ENCODE results near the gene DAP. TPM values are rescaled to one million over a fixed set of nuclear protein-coding genes. Genes with fewer than 3 reads are reported as not detected.

Gene DAP, protein sequence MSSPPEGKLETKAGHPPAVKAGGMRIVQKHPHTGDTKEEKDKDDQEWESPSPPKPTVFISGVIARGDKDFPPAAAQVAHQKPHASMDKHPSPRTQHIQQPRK
- total RNA-seq (10 to 100 TPM; 36.6 to 84.9 TPM), polyA plus RNA-seq (100 to 1,000 TPM; 117 to 122 TPM)

DNA sequence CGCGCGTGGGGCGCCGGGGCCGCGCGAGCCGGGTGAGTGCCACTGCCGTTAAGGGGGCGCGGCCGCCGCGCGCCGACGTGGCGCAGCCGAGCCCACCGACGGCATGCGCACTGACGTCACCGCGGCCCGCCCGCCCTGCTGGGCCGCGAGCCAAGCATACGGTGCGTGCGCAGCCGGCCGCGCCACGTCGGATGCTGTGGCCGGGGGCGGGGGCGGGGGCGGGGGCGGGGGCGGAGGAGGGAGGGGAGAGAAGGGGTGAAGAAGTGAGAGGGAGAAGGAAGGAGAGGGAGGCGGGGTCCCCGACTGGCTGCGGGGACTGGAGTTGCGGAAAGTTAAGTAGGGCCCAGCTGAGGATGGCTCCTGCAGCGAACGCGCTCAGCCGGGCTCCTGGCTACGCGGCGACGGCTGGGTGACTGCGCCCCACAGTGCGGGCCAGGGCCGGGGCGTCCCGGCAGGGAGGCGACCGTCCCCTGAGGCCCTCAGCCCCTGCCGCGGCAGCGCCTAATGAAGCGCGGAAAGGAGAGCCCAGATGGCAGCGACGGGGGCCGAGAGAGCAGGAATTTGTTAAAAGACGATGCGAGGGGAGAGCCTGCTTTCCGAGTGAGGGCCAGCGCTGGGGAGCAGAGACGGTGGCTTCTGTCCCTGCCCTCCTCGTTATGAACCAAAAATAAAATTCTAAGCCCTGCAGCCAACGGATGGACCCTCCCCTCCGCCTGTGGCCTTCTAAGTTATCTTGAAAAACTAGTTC lies at the start of gene DAP:
TSS of gene DAP (minus strand) at position 50 of the 748 bp plus-strand sequence. CDS start 166 bp downstream, outside the sequence.
- peak within 1 kb of the TSS; percentile 63 to 97 for H3K9ac ChIP-seq (ENCODE audit: low read depth in 1 of 2, low read length in 2 of 2)
- 5% methylated on average over 77 of the region's 79 CpGs for WGBS
- H3K9me3 ChIP-seq (ENCODE audit: control insufficient read depth in 4 of 4, low read length in 3 of 4) = no peaks in the 10 kb centered on the region
- H3K27ac ChIP-seq (ENCODE audit: low read depth in 1 of 2, low read length in 2 of 2) = peak within 1 kb of the TSS; percentile 87 to 94
- peaks cover 12 to 34% (median 22%) of the 10 kb centered on the region in 4 donors for H3K4me1 ChIP-seq (ENCODE audit: control insufficient read depth in 4 of 4, insufficient read depth in 4 of 4, low read length in 3 of 4)
- no peaks in the 10 kb centered on the region for H3K27me3 ChIP-seq (ENCODE audit: control insufficient read depth in 4 of 4, insufficient read depth in 4 of 4, low read length in 3 of 4)
- DNase-seq (ENCODE audit: low spot score) = peak; percentile 94
- H3K36me3 ChIP-seq (ENCODE audit: control insufficient read depth in 4 of 4, insufficient read depth in 3 of 4, low read depth in 1 of 4, low read length in 3 of 4) = no peaks in the 10 kb centered on the region
- peak; percentile 0 for TF ChIP-seq YY1 (IDR thresholded peaks at IDR 0.05)
- TF ChIP-seq, protein P1, sequence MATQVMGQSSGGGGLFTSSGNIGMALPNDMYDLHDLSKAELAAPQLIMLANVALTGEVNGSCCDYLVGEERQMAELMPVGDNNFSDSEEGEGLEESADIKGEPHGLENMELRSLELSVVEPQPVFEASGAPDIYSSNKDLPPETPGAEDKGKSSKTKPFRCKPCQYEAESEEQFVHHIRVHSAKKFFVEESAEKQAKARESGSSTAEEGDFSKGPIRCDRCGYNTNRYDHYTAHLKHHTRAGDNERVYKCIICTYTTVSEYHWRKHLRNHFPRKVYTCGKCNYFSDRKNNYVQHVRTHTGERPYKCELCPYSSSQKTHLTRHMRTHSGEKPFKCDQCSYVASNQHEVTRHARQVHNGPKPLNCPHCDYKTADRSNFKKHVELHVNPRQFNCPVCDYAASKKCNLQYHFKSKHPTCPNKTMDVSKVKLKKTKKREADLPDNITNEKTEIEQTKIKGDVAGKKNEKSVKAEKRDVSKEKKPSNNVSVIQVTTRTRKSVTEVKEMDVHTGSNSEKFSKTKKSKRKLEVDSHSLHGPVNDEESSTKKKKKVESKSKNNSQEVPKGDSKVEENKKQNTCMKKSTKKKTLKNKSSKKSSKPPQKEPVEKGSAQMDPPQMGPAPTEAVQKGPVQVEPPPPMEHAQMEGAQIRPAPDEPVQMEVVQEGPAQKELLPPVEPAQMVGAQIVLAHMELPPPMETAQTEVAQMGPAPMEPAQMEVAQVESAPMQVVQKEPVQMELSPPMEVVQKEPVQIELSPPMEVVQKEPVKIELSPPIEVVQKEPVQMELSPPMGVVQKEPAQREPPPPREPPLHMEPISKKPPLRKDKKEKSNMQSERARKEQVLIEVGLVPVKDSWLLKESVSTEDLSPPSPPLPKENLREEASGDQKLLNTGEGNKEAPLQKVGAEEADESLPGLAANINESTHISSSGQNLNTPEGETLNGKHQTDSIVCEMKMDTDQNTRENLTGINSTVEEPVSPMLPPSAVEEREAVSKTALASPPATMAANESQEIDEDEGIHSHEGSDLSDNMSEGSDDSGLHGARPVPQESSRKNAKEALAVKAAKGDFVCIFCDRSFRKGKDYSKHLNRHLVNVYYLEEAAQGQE (IDR thresholded peaks at IDR 0.05) = no peak
- H3K4me3 ChIP-seq (ENCODE audit: low read depth in 1 of 3, low read length in 3 of 3) = peak within 1 kb of the TSS; percentile 84 to 92 (median 86)

DNA sequence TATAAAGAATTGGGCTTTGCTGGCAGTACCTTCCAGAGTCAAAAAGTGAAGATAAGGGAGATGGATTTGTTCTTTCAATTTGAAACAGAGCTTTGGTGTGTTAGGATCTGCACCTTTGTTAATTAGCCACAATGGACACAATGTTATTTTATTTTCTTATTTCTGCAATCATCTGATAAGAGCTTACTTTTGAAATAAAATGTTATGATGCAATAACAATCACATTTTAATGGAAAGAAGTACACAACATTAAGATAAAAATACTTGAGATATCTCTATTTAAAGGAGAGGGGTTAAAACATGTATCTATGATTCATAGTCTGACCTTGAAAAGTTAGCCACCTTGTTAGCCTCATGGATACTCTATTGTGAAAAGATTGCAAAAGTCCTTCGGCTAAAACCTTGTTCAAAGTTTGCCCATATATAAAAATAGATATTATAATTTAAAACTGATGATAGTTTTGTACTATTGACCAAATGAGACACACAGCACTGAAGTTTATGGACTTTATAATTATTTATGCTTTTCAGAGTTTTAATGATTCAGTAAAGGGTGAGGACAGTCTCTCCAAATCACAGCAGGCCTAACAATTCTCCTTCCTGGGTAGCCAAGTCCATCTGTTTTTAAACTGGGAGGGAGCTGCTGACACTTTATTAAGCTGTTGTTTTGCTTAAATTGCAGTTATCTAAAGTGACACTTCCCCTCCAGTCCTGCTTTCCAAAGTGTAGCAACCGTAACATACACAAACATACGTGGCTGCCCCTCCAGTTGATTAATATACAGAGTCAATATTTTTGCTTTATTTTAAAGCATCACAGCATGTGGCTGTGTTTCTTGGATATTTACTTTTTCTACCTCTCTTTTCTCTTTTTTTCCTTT lies 47.6 kb upstream of the DAP start:
- Histone ChIP-seq H3K9me3 (ENCODE audit: control insufficient read depth in 4 of 4, low read length in 3 of 4) (no peaks in the 10 kb centered on the region), H3K36me3 (ENCODE audit: control insufficient read depth in 4 of 4, insufficient read depth in 3 of 4, low read depth in 1 of 4, low read length in 3 of 4) (no peaks in the 10 kb centered on the region), H3K9ac (ENCODE audit: low read depth in 1 of 2, low read length in 2 of 2) (no peak overlapping the region), H3K4me3 (ENCODE audit: low read depth in 1 of 3, low read length in 3 of 3) (no peak overlapping the region), H3K27me3 (ENCODE audit: control insufficient read depth in 4 of 4, insufficient read depth in 4 of 4, low read length in 3 of 4) (no peaks in the 10 kb centered on the region), H3K4me1 (ENCODE audit: control insufficient read depth in 4 of 4, insufficient read depth in 4 of 4, low read length in 3 of 4) (no peaks in the 10 kb centered on the region), H3K27ac (ENCODE audit: low read depth in 1 of 2, low read length in 2 of 2) (no peak overlapping the region)
- 73% methylated on average over 3 of the region's 3 CpGs for WGBS
- no peak for DNase-seq (ENCODE audit: low spot score)
- TF ChIP-seq, protein P2, sequence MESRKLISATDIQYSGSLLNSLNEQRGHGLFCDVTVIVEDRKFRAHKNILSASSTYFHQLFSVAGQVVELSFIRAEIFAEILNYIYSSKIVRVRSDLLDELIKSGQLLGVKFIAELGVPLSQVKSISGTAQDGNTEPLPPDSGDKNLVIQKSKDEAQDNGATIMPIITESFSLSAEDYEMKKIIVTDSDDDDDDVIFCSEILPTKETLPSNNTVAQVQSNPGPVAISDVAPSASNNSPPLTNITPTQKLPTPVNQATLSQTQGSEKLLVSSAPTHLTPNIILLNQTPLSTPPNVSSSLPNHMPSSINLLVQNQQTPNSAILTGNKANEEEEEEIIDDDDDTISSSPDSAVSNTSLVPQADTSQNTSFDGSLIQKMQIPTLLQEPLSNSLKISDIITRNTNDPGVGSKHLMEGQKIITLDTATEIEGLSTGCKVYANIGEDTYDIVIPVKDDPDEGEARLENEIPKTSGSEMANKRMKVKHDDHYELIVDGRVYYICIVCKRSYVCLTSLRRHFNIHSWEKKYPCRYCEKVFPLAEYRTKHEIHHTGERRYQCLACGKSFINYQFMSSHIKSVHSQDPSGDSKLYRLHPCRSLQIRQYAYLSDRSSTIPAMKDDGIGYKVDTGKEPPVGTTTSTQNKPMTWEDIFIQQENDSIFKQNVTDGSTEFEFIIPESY (IDR thresholded peaks at IDR 0.05) = no peak
- TF ChIP-seq TAF1 (conservative IDR thresholded peaks at IDR 0.05) (no peak), RAD21 (IDR thresholded peaks at IDR 0.05) (no peak), FOXA2 (IDR thresholded peaks at IDR 0.05) (no peak), NR2F2 (IDR thresholded peaks at IDR 0.05) (no peak)
- TF ChIP-seq, protein P3, sequence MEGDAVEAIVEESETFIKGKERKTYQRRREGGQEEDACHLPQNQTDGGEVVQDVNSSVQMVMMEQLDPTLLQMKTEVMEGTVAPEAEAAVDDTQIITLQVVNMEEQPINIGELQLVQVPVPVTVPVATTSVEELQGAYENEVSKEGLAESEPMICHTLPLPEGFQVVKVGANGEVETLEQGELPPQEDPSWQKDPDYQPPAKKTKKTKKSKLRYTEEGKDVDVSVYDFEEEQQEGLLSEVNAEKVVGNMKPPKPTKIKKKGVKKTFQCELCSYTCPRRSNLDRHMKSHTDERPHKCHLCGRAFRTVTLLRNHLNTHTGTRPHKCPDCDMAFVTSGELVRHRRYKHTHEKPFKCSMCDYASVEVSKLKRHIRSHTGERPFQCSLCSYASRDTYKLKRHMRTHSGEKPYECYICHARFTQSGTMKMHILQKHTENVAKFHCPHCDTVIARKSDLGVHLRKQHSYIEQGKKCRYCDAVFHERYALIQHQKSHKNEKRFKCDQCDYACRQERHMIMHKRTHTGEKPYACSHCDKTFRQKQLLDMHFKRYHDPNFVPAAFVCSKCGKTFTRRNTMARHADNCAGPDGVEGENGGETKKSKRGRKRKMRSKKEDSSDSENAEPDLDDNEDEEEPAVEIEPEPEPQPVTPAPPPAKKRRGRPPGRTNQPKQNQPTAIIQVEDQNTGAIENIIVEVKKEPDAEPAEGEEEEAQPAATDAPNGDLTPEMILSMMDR (IDR thresholded peaks at IDR 0.05; ENCODE audit: low read depth, low read length, missing input control) = no peak
